Lung (tissue), 16 donors: ENCODE results near the gene BAG5. TPM values are rescaled to one million over a fixed set of nuclear protein-coding genes. Genes with fewer than 3 reads are reported as not detected.
"Not testable (repeated sequence)": the region's sequence is repeated elsewhere in the genome, so short reads cannot be mapped to it uniquely, and the experiment has no call there.

Experiments used
- ATAC-seq: fragments of 200-7000 bp; cut with Tn5 transposase; one replicate; pipeline ENCODE4 v1.9.1; 2020; ENCODE audit warnings: moderate number of reproducible peaks; ENCODE audit not compliant: insufficient read depth, low FRiP score
- DNase-seq, 3 donors: peaks; one replicate each; pipeline ENCODE4 v3.0.0-alpha.2; 2013 to 2017
- H3K27ac ChIP-seq, 2 donors: one replicate each; pipeline ENCODE4 v1.5.1; 2013; ENCODE audit warnings: mild to moderate bottlenecking in 2 of 2, moderate library complexity in 2 of 2, control low read depth in 1 of 2, inconsistent platforms in 1 of 2, low read depth in 1 of 2, low read length in 1 of 2
- H3K27me3 ChIP-seq, 3 donors: one replicate each; pipeline ENCODE4 v1.5.1; 2013; ENCODE audit warnings: low read length in 2 of 3; ENCODE audit not compliant: control insufficient read depth in 3 of 3, insufficient read depth in 3 of 3
- H3K36me3 ChIP-seq, 4 donors: one replicate each; pipeline ENCODE4 v1.5.1; 2013; ENCODE audit warnings: low read length in 4 of 4, mild to moderate bottlenecking in 1 of 4, moderate library complexity in 1 of 4; ENCODE audit not compliant: control insufficient read depth in 4 of 4, insufficient read depth in 4 of 4
- H3K4me1 ChIP-seq, 5 donors: one replicate each; pipeline ENCODE4 v1.5.1; 2013; ENCODE audit warnings: low read length in 5 of 5, mild to moderate bottlenecking in 2 of 5, moderate library complexity in 1 of 5; ENCODE audit not compliant: control insufficient read depth in 5 of 5, insufficient read depth in 5 of 5
- H3K4me3 ChIP-seq: one replicate; pipeline ENCODE4 v1.5.1; 2013; ENCODE audit warnings: mild to moderate bottlenecking, control low read depth, moderate library complexity
- H3K9ac ChIP-seq, 2 donors: one replicate each; pipeline ENCODE4 v1.5.1; 2013; ENCODE audit warnings: low read length in 2 of 2, control low read depth in 1 of 2; ENCODE audit not compliant: insufficient read depth in 1 of 2
- H3K9me3 ChIP-seq, 4 donors: one replicate each; pipeline ENCODE4 v1.5.1; 2013; ENCODE audit warnings: low read length in 3 of 4, mild to moderate bottlenecking in 1 of 4, moderate library complexity in 1 of 4; ENCODE audit not compliant: control insufficient read depth in 4 of 4, insufficient read depth in 3 of 4
- CTCF ChIP-seq: IDR thresholded peaks from 2 replicates; pipeline ENCODE4 v1.5.1; 2012; ENCODE audit warnings: mild to moderate bottlenecking; ENCODE audit errors: control extremely low read depth, extremely low read depth
- WGBS, 2 donors: extraction: QIAGEN DNeasy Blood & Tissue Kit; methylation state at CpG; one replicate each; pipeline ENCODE4 v1.1.7; 2013; 5-methylcytosine and 5-hydroxymethylcytosine counted together
- long read RNA-seq, 5 donors: transcript quantifications; one replicate each; lab custom pipeline, GENCODE V29; 2026
- polyA plus RNA-seq, 2 donors: library from polyadenylated mRNA; stranded (reverse); fragments of 200-250 nt; gene quantifications; one replicate each; pipeline ENCODE4 v1.2.1, GENCODE V29; 2013
- total RNA-seq, 2 donors: library from RNA; depleted of rRNA in 1 of 2; stranded (reverse); fragments of >200 nt in 1 of 2; gene quantifications; one replicate each; pipeline ENCODE4 v1.2.1, GENCODE V29; 2014 to 2021
- donor health status: control.
- donor health status: control.
- donor health status: Bipolar disorder and iron deficiency.
- donor health status: healthy.
- donor health status: DM: yes; HTN: yes; CAD: no.

The BAG5 gene, protein sequence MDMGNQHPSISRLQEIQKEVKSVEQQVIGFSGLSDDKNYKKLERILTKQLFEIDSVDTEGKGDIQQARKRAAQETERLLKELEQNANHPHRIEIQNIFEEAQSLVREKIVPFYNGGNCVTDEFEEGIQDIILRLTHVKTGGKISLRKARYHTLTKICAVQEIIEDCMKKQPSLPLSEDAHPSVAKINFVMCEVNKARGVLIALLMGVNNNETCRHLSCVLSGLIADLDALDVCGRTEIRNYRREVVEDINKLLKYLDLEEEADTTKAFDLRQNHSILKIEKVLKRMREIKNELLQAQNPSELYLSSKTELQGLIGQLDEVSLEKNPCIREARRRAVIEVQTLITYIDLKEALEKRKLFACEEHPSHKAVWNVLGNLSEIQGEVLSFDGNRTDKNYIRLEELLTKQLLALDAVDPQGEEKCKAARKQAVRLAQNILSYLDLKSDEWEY
- total RNA-seq (10 to 100 TPM; 24.8 to 26.0 TPM), polyA plus RNA-seq (10 to 100 TPM in 1 of 2 donors, 1 to 10 TPM in 1; 8.7 to 12.3 TPM)
- long read RNA-seq, donor 1, full-length matches to known transcripts: 14 of 14 reads
- long read RNA-seq, donor 1, partial matches to known transcripts: 0 of 14 reads
- long read RNA-seq, donor 1, other reads (novel, unspliced or antisense): 0 of 14 reads
- long read RNA-seq, donor 2, full-length matches to known transcripts: 3 of 3 reads
- long read RNA-seq, donor 2, partial matches to known transcripts: 0 of 3 reads
- long read RNA-seq, donor 2, other reads (novel, unspliced or antisense): 0 of 3 reads
- long read RNA-seq, donor 3, full-length matches to known transcripts: 6 of 6 reads
- long read RNA-seq, donor 3, partial matches to known transcripts: 0 of 6 reads
- long read RNA-seq, donor 3, other reads (novel, unspliced or antisense): 0 of 6 reads
- long read RNA-seq, donor 4, full-length matches to known transcripts: 5 of 5 reads
- long read RNA-seq, donor 4, partial matches to known transcripts: 0 of 5 reads
- long read RNA-seq, donor 4, other reads (novel, unspliced or antisense): 0 of 5 reads
- long read RNA-seq, donor 5, full-length matches to known transcripts: 9 of 9 reads
- long read RNA-seq, donor 5, partial matches to known transcripts: 0 of 9 reads
- long read RNA-seq, donor 5, other reads (novel, unspliced or antisense): 0 of 9 reads

DNA sequence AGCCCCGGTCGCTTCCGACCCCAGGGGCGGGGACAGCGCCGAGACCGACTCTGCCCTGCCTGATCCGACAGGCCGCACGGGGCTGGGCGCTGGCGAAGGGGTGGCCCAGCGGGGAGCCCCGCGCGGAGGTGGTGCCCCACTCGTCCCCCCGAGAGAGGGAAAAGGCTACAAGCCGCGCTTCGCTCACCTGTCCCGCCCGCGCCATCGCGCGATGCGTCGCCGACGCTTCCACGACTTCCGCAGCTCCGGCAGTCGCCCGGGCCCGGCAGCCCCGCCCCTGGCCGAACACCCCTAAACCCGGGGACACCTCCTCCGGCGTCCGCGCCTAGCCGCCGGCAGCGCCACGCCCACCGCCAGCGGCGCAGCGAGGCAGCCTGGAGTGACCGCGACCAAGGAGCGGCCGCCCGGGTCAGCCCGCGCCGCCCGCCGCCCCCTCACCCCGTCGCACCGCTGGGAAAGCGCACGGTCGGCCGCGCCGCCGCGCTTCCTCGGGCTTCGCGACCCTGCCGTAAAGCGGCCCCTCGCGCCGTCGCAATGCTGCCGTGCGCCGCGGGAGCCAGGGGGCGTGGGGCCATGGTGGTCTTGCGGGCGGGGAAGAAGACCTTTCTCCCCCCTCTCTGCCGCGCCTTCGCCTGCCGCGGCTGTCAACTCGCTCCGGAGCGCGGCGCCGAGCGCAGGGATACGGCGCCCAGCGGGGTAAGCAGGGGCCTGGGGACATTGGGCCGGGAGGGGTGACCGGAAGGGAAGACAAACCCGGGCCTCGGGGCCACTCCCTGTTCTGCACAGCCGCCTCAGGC, at the start of gene BAG5, which contains the start of gene COA8:
Gene BAG5 (minus strand): TSS at position 229 of the 797 bp plus-strand sequence. CDS start 1,493 bp downstream, outside the sequence.
Gene COA8 (plus strand): TSS at position 532 of the 797 bp plus-strand sequence. CDS start 42 bp downstream, at position 574.
- peaks cover 4 to 30% (median 10%) of the 10 kb centered on the region in 5 donors for H3K4me1 ChIP-seq
- peak within 1 kb of the TSS; percentile 69 to 93 for H3K9ac ChIP-seq
- H3K27me3 ChIP-seq: no peaks in the 10 kb centered on the region
- H3K9me3 ChIP-seq: no peaks in the 10 kb centered on the region
- ATAC-seq (peak; percentile 87), DNase-seq (peak; percentile 81 to 92 (median 88))
- H3K27ac ChIP-seq: peak within 1 kb of the TSS; percentile 97 to 99
- TF ChIP-seq CTCF: no peak
- H3K36me3 ChIP-seq: peaks cover 5 to 21% (median 12%) of the 10 kb centered on the region in 4 donors
- H3K4me3 ChIP-seq: peak within 1 kb of the TSS; percentile 87
- 0% methylated on average over 45 to 109 of the region's 109 CpGs for WGBS, 2 donors

- peaks cover 0 to 12% (median 2%) of the 10 kb centered on the region in 3 donors for H3K27me3 ChIP-seq
- H3K4me1 ChIP-seq: peaks cover 0 to 17% (median 10%) of the 10 kb centered on the region in 5 donors
- H3K9me3 ChIP-seq: peaks cover 0 to 6% (median 3%) of the 10 kb centered on the region in 4 donors
- H3K27ac ChIP-seq: no peak overlapping the region
- no peak overlapping the region for H3K9ac ChIP-seq
- TF ChIP-seq CTCF: no peak
- ATAC-seq: no peak
- H3K4me3 ChIP-seq: no peak overlapping the region
- H3K36me3 ChIP-seq: no peaks in the 10 kb centered on the region
- DNase-seq: no peak
- 93 to 95% methylated on average over 2 of the region's 2 CpGs for WGBS, 2 donors
Observed at GRCh38 chr14:103611215-103611614, 48.8 kb upstream of the BAG5 start.

- peaks cover 0 to 12% (median 2%) of the 10 kb centered on the region in 3 donors for H3K27me3 ChIP-seq
- whole genome bisulfite sequencing, 2 donors: 78 to 96% methylated on average over 4 of the region's 4 CpGs
- not testable (repeated sequence) for H3K27ac ChIP-seq, H3K36me3 ChIP-seq, ATAC-seq, H3K9me3 ChIP-seq, H3K4me3 ChIP-seq, H3K9ac ChIP-seq, DNase-seq
- peaks cover 0 to 17% (median 10%) of the 10 kb centered on the region in 5 donors for H3K4me1 ChIP-seq
Observed at GRCh38 chr14:103609081-103609480, 46.6 kb upstream of the BAG5 start.
